GM18520 (cell line): Measurements from ENCODE around the gene SLC16A12.
"Not testable (repeated sequence)": the region's sequence is repeated elsewhere in the genome, so short reads cannot be mapped to it uniquely, and the experiment has no call there.

Experiments
- ATAC-seq: cut with Tn5 transposase; IDR thresholded peaks from one replicate; pipeline ENCODE4 v1.9.1; 2021; ENCODE audit not compliant: unreplicated experiment

SLC16A12 gene

GRCh38 chr10:89549510-89549909 lies 14.1 kb upstream of the SLC16A12 start:
- ATAC-seq, result no peak

DNA sequence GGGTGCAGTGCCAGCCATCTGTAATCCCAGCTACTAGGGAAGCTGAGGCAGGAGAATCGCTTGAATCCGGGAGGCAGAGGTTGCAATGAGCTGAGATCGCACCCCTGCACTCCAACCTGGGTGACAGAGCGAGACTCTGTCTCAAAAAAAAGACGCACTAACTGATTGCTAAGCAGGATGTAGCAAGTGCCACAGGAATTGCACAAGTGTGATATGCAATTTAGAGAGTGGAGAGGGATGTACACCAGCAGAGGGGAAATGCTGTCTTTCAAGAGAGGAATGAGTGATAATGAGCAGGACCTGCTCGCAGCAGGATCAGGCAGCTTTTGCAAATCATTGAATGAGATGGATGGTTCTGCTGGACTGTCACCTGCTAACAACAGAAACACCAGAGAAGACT lies 13.3 kb upstream of the SLC16A12 start:
- ATAC-seq, result no peak

- ATAC-seq, result no peak
These were observed 12.6 kb upstream of the SLC16A12 start for GRCh38 chr10:89547853-89548513.

DNA sequence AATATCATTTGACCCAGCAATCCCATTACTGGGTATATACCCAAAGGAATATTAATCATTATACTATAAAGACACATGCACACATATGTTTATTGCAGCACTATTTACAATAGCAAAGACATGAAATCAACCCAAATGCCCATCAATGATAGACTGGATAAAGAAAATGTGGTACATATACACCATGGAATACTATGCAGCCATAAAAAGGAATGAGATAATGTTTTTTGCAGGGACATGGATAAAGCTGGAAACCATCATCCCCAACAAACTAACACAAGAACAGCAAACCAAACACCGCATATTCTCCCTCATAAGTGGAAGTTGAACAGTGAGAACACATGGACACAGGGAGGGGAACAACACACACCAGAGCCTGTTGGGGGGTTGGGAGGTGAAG lies 11.3 kb upstream of the SLC16A12 start:
- not testable (repeated sequence) for ATAC-seq

DNA sequence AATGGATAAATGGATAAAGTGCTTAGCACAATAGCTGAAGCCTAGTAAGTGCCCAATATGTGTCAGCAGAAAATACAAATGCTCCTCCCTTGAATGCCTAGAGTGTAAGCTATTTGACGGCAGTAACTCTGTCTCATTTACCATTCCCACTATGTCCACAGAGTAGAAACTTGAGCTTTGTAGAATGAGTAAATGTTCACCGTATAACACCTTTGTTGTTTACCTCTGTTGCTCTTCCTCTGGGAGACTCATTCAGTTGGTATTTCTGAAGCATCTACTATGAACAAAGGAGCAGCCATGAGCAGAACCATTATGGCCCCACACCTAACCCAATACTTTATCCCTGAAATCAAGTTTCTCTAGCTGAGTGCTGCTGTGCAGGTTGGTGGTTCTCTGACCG lies 8.4 kb upstream of the SLC16A12 start:
- no peak for ATAC-seq

- ATAC-seq, result no peak
These were observed 5.1 kb upstream of the SLC16A12 start for GRCh38 chr10:89540420-89540949.

GRCh38 chr10:89537364-89537763 lies 2.0 kb upstream of the SLC16A12 start:
- ATAC-seq, result no peak

DNA sequence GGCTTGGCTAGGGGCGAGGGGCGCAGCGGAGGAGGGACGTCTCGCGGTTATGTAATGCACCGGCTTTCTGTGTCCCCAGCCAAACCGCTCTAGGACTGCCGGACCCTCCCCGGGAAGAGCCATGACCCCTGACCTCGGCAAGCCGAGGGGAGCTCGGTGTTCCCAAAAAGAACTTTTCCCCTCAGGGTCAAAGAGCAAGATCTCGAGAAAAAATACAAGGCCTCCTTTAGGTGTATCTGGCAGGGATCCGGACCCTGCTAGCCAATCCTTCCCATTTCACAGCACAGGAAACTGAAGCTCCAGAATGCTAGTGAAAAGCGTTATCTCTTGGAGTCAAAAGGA lies 590 bp upstream of the SLC16A12 start:
- no peak for ATAC-seq

DNA sequence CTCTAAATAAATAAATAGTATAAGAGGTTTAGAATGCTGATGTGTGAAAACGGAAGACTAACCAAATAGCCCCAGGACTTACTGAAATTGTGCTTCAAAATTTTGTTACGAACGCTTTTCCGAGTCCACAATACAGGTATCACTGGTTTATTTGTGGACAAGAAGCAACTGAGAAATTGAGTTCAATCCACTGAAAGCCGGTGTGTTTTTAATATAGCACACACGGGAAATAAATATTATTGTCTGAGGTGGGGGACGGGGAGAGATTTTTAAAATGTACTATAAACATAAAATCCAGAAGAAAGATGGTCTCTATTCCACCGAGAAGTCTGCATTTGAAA lies 598 bp downstream of the SLC16A12 start:
- ATAC-seq, result no peak

GRCh38 chr10:89532476-89532875 lies 2.9 kb downstream of the SLC16A12 start:
- no peak for ATAC-seq

DNA sequence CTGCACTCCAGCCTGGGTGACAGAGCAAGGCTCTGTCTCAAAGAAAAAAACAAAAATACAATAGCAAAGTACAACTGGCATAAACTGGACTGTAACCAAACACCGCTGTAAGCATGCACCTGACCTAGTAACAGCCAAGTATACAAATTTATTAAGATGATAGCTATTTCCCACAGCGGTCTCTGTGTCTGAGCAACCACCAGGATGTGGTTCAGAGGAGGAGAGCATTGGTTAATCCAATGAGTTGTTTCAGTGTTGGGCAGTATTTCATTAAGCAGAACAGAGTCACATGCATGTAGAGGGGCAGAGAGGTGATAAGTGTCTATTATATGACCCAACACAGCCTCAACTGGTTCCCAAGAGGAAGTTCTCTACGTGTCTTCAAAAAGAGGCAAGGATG lies 4.0 kb downstream of the SLC16A12 start:
- no peak for ATAC-seq

GRCh38 chr10:89529711-89530110 lies 5.7 kb downstream of the SLC16A12 start:
- not testable (repeated sequence) for ATAC-seq

DNA sequence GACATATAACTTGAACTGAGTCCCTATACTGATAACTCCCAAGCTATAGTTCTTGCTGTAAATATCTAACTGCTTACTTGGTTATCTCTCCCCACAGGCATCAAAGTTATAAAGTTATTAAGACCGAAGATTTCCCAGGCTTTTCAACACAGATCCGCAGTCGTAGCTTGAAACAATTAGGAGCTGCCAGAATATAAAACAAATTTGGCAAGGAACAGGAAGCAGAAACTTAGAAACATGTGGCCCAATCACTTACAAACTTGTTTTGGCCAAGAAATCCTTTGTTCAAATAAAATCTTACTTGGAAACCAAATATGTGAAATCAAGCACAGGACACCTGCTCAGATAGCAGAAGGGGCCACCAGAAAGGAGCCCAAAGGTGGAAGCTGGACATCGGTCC lies 9.0 kb downstream of the SLC16A12 start:
- ATAC-seq, result no peak

GRCh38 chr10:89525556-89525955 lies 9.8 kb downstream of the SLC16A12 start:
- ATAC-seq, result no peak

GRCh38 chr10:89524279-89524678 lies 11.1 kb downstream of the SLC16A12 start:
- no peak for ATAC-seq

GRCh38 chr10:89523274-89523673 lies 12.1 kb downstream of the SLC16A12 start:
- no peak for ATAC-seq

DNA sequence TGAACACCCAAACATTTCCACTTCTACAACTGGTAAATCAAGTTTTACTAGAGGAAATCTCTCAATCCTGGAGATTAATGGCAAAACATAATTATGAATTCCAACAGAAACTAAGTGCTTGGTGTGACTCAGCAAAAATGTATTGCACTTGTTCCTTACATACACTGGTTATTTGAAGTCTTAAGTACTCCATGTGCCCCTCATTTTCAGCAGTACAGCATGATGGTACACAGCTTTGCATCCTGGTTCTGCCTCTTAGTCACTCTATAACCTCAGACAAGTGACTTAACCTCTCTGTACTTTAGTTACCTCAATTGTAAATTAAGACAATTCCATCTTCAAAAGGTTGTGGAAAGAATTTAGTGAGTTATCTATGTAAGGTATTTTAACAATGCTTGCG lies 12.9 kb downstream of the SLC16A12 start:
- no peak for ATAC-seq

DNA sequence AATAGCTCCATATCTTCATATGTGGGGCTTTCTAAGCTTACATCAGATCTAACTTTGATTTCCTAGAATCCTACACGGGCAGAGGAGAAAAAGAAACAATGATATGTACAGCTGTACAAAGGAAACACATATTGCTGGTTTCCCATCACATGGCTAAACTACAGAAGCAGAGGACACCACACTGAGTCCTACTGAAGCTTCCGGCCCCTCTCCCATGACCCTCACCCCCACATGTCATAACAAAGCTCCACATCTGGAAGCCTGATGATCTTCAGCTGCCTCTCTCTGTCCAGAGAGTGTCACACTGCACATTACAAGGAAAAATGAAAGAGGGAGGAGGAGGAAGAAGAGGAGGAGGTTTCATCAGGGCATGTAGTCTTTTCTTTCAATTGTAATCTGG lies 14.0 kb downstream of the SLC16A12 start:
- no peak for ATAC-seq

DNA sequence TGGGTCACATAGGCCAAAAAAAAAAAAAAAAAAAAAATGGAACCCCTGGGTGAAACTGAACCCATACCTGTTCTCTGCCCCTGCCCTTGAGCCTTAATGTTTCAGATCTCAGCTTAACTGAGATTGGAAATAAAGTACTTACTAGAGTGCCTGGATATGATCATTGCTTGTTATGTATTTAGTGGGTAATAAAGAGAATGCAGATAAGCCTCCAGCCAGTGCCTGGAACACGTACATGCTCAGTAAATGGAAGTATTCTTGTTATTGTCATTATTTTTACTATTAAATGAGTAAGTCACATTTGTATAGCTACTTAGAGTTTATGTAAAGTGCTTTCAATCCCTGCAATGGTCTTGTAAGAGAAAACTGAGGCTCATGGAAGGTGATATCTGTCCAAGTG lies 14.7 kb downstream of the SLC16A12 start:
- no peak for ATAC-seq

DNA sequence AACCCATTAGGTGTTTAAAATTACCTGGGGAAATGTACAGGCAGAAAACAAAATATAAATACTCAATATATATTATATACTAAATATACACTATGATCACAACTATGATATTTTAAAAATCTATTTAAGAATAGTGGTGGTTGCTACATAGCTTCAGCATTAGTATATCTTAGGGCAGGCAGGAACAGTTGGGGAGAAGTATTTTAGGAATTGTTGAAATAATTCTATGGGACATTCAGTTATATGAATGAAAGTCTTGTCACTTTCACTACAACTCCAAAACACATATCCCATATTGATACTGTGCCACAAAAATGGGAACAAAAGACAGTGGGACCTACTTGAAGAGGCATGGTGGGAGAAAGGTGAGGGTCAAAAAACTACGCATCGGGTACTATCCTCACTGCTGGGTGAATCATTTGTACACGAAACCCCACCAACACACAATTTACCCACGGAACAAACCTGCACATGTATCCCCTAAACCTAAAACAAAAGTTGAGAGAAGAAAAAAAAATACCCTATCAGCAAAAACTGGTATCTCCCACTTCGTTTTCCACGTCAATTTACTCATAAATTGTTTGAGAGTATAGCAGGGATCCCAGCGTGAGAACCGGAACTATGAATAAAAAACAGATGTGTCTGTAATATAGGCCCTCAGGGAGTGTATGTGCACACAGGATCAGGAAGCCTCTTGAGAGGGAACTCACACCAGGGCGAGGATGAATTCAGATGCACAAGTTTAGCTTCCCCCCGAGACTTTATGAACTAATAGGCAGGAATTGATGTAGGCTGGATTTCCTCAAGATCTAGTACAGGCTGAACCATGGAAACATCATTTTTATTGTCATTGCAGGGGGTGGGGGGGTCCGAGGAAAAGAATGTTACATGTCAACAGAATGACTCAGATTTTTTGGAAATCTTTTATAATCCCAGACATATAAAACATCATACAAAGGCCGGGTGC lies 16.2 kb downstream of the SLC16A12 start:
- no peak for ATAC-seq

DNA sequence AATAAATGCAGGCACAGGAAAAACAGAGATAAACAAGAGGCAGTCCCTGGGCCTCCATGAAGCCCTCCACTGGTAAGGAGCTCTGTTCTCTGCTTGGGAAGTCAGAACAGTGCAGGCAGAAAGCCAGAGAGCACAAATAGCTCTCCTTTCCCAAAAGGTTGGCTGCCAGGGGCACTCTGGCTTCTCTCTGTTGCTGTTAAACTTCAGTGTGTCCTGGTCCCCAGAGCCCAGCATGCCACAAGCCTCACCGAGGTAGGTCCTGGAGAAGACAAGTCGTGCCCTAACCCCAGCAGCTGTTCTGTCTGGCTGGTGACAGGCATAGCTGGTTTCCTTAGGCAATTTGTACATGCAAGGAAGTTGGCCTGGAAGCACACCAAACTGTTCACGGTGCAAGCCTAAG lies 17.3 kb downstream of the SLC16A12 start:
- no peak for ATAC-seq

GRCh38 chr10:89516149-89516832 lies 19.1 kb downstream of the SLC16A12 start:
- no peak for ATAC-seq
